Epithelial cell of esophagus (primary cell): ENCODE results near the gene MYO16.

Experiments used
- DNase-seq: peaks from one replicate; pipeline ENCODE4 v3.0.0; 2010; ENCODE audit warnings: low read depth
- H3K4me3 ChIP-seq: 2 replicates; pipeline ENCODE4 v1.5.1; 2011; ENCODE audit warnings: mild to moderate bottlenecking, low read length, control low read depth
- TF ChIP-seq, protein P1 (sequence below): IDR thresholded peaks from 2 replicates; pipeline ENCODE4 v1.5.1; 2011; ENCODE audit warnings: low read depth, mild to moderate bottlenecking, low read length, control low read depth, inconsistent platforms; ENCODE audit not compliant: insufficient read depth; ENCODE audit errors: missing control alignments

The MYO16 gene

DNA sequence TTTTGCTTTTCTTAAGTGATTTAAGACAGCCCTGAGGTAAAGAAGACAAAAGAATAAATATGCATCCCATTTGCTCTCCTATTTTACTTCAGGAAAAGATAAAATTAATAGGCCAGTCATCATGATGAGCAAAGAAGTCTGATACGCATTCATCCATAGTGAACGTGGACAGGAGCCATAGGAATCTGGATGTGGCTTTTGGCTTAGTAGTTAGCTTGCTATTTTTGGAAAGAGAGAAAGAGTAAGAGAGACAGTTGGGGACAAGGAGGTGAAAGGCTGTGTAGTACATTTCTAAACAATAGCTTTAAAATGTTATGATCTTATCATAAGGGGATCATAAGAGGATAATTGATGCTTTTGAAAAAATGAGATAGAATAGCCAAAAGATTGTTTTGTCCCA, 611.7 kb downstream of the MYO16 start:
- DNase-seq, result no peak
- H3K4me3 ChIP-seq, result no peak overlapping the region
- TF ChIP-seq, protein P1, sequence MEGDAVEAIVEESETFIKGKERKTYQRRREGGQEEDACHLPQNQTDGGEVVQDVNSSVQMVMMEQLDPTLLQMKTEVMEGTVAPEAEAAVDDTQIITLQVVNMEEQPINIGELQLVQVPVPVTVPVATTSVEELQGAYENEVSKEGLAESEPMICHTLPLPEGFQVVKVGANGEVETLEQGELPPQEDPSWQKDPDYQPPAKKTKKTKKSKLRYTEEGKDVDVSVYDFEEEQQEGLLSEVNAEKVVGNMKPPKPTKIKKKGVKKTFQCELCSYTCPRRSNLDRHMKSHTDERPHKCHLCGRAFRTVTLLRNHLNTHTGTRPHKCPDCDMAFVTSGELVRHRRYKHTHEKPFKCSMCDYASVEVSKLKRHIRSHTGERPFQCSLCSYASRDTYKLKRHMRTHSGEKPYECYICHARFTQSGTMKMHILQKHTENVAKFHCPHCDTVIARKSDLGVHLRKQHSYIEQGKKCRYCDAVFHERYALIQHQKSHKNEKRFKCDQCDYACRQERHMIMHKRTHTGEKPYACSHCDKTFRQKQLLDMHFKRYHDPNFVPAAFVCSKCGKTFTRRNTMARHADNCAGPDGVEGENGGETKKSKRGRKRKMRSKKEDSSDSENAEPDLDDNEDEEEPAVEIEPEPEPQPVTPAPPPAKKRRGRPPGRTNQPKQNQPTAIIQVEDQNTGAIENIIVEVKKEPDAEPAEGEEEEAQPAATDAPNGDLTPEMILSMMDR, result no peak

DNA sequence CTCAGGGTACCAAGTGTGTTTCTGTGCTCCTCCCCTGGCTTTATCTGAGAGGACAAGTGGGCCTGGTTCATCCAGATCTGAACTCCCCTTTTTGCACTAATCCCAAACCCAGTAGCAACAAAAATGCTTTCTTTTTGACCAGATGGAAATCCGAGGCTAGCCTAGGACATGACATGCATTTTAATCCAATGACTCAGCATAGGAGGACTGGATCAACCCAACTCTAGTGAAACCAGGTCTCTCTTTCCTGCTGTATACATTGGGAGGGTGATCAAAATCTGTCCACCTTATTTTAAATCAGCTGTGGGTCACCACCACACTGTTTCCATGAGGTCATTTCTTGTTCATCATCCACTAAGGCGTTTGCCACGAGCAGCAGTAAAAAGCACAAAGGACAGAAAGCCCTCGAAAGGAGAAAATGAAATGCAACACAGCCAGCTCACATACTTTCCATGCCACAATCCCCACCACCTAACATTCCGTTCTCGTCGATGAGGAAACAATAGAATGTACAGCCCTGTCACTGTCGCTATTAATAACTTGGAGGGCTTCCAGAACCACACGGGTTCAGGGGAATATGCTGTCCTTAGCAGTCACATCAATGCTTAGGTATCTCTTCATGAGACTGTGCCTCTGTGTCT, 614.0 kb downstream of the MYO16 start:
- TF ChIP-seq, protein P1, result no peak
- no peak overlapping the region for H3K4me3 ChIP-seq
- DNase-seq, result peak; percentile 76

DNA sequence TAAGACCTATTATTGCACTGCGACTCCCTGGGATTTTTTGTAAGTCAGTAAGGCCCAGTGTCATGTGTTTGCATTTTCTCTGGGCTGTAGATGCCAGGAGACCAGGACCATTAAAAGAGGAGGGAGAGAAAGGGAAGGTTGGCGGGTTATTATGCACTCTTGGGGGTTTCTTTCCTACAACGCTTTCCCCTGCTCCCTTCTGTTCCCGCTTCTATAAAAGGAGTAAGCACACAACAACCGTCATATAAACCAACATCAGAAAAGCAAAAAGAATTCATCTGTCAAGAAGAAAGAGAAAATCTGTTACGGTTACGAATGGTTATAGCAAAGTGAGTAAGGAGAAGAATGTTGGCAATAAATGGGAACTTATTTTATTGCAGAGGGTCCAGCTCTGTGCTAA, 615.2 kb downstream of the MYO16 start:
- DNase-seq, result no peak
- H3K4me3 ChIP-seq, result no peak overlapping the region
- TF ChIP-seq, protein P1, result no peak

GRCh38 chr13:109246001-109246400, 616.6 kb downstream of the MYO16 start:
- TF ChIP-seq, protein P1, result no peak
- no peak overlapping the region for H3K4me3 ChIP-seq
- DNase-seq, result peak; percentile 19

GRCh38 chr13:109249780-109250528, 620.5 kb downstream of the MYO16 start:
- TF ChIP-seq, protein P1, result no peak
- no peak overlapping the region for H3K4me3 ChIP-seq
- DNase-seq, result peak; percentile 77

DNA sequence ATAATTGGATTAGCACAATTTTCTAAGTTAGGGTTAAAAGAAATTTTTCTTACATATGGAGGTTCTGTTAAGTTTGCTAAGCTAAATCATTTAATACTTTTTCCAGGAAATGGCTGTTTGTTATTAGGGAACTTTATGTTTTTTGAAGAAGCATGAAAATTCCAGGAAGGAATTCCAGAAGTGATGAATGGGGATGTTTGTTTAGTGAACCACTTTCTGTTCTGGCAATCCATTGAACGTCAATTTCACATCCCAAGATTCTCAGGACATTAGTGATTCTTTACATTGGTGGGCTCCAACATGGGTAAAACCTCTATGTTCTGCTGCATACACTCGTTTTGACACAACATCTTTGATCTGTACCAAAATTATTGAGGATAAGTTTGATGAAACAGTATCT, 622.5 kb downstream of the MYO16 start:
- TF ChIP-seq, protein P1, result no peak
- H3K4me3 ChIP-seq, result no peak overlapping the region
- DNase-seq, result no peak
